Stimulated activated CD4-positive, alpha-beta T cell treated with anti-CD3 and anti-CD28 coated beads, Interleukin-1b, Interleukin-23, amount 100 ng/mL, for 1 hour (primary cell): ENCODE measurements around the gene TSPAN15.
"Not testable (repeated sequence)": the region's sequence is repeated elsewhere in the genome, so short reads cannot be mapped to it uniquely, and the experiment has no call there.

Experiments used
- DNase-seq, 2 donors: peaks; one replicate each; pipeline ENCODE4 v3.0.0-alpha.2; 2020; ENCODE audit warnings: low read depth in 2 of 2

TSPAN15 gene

GRCh38 chr10:69446229-69446628 is 5.0 kb upstream of the TSPAN15 start:
- no peak for DNase-seq

- no peak for DNase-seq
Observed at GRCh38 chr10:69446650-69447151, 4.6 kb upstream of the TSPAN15 start.

GRCh38 chr10:69449841-69450240 is 1.4 kb upstream of the TSPAN15 start:
- no peak for DNase-seq

- not testable (repeated sequence) for DNase-seq
Observed at GRCh38 chr10:69450395-69450794, 870 bp upstream of the TSPAN15 start.

GRCh38 chr10:69451784-69452251 is 553 bp downstream of the TSPAN15 start:
- DNase-seq, result no peak

- DNase-seq, result no peak
Observed at GRCh38 chr10:69452676-69453415, 1.6 kb downstream of the TSPAN15 start.

GRCh38 chr10:69453795-69454194 is 2.5 kb downstream of the TSPAN15 start:
- no peak for DNase-seq

GRCh38 chr10:69455006-69455763 is 3.9 kb downstream of the TSPAN15 start:
- DNase-seq, result no peak

GRCh38 chr10:69456880-69457693 is 5.8 kb downstream of the TSPAN15 start:
- DNase-seq, result no peak

GRCh38 chr10:69457771-69458237 is 6.5 kb downstream of the TSPAN15 start:
- no peak for DNase-seq

GRCh38 chr10:69458430-69459100 is 7.3 kb downstream of the TSPAN15 start:
- no peak for DNase-seq

- no peak for DNase-seq
Observed at GRCh38 chr10:69459101-69459790, 8.0 kb downstream of the TSPAN15 start.

GRCh38 chr10:69459893-69460575 is 8.8 kb downstream of the TSPAN15 start:
- no peak for DNase-seq

- no peak for DNase-seq
Observed at GRCh38 chr10:69460576-69461242, 9.4 kb downstream of the TSPAN15 start.

GRCh38 chr10:69461243-69462025 is 10.2 kb downstream of the TSPAN15 start:
- DNase-seq, result no peak

GRCh38 chr10:69463886-69464285 is 12.6 kb downstream of the TSPAN15 start:
- DNase-seq, result no peak

GRCh38 chr10:69464401-69464800 is 13.1 kb downstream of the TSPAN15 start:
- DNase-seq, result no peak

- no peak for DNase-seq
Observed at GRCh38 chr10:69464801-69465401, 13.6 kb downstream of the TSPAN15 start.
